ENCODE data around the gene CHST12.

Gene CHST12

GRCh38 chr7:2431260-2431867, 28.0 kb downstream of the CHST12 start:
- Histone ChIP-seq H3K9me3 (ENCODE audit: control insufficient read depth, insufficient read depth, low read length) (no peaks in the 10 kb centered on the region), H3K79me2 (ENCODE audit: control insufficient read depth, low read length) (no peaks in the 10 kb centered on the region), H3K27me3 (ENCODE audit: control insufficient read depth, low read length) (no peaks in the 10 kb centered on the region), H3K36me3 (ENCODE audit: control insufficient read depth, low read length) (no peaks in the 10 kb centered on the region), H3K4me2 (ENCODE audit: low read length) (no peak overlapping the region), H3F3A (ENCODE audit: control insufficient read depth, insufficient read depth) (no peaks in the 10 kb centered on the region), H4K20me1 (ENCODE audit: control insufficient read depth, insufficient read depth, low read depth, low read length) (no peaks in the 10 kb centered on the region; the same call in 1 of the 2 replicates), H3K27ac (ENCODE audit: low read depth, low read length) (no peak overlapping the region), H3K4me3 (ENCODE audit: low read length) (no peak overlapping the region), H3K4me1 (ENCODE audit: control insufficient read depth, low read length) (no peaks in the 10 kb centered on the region), H3K9me2 (replicated peaks; ENCODE audit: control insufficient read depth, low read length) (no peaks in the 10 kb centered on the region)
- TF ChIP-seq EZH2phosphoT487 (IDR thresholded peaks at IDR 0.05; ENCODE audit: borderline replicate concordance, low read length) (no peak), CTCF (IDR thresholded peaks at IDR 0.05; ENCODE audit: low read depth, low read length, poor library complexity, severe bottlenecking) (peak; percentile 97)

- H3K36me3 ChIP-seq (ENCODE audit: control insufficient read depth, low read length), result no peaks in the 10 kb centered on the region
- no peak overlapping the region for H3K4me3 ChIP-seq (ENCODE audit: low read length)
- no peaks in the 10 kb centered on the region for H3K4me1 ChIP-seq (ENCODE audit: control insufficient read depth, low read length)
- H3K9me2 ChIP-seq (replicated peaks; ENCODE audit: control insufficient read depth, low read length), result no peaks in the 10 kb centered on the region
- no peaks in the 10 kb centered on the region for H3K9me3 ChIP-seq (ENCODE audit: control insufficient read depth, insufficient read depth, low read length)
- no peaks in the 10 kb centered on the region for H3K79me2 ChIP-seq (ENCODE audit: control insufficient read depth, low read length)
- no peak overlapping the region for H3K27ac ChIP-seq (ENCODE audit: low read depth, low read length)
- TF ChIP-seq EZH2phosphoT487 (IDR thresholded peaks at IDR 0.05; ENCODE audit: borderline replicate concordance, low read length) (no peak), CTCF (IDR thresholded peaks at IDR 0.05; ENCODE audit: low read depth, low read length, poor library complexity, severe bottlenecking) (no peak)
- H3K27me3 ChIP-seq (ENCODE audit: control insufficient read depth, low read length), result no peaks in the 10 kb centered on the region
- no peaks in the 10 kb centered on the region; the same call in 1 of the 2 replicates for H4K20me1 ChIP-seq (ENCODE audit: control insufficient read depth, insufficient read depth, low read depth, low read length)
- no peaks in the 10 kb centered on the region for H3F3A ChIP-seq (ENCODE audit: control insufficient read depth, insufficient read depth)
- no peak overlapping the region for H3K4me2 ChIP-seq (ENCODE audit: low read length)
Measured at GRCh38 chr7:2432910-2433712, 29.7 kb downstream of the CHST12 start.

GRCh38 chr7:2433713-2434550, 30.5 kb downstream of the CHST12 start:
- Histone ChIP-seq H3K9me3 (ENCODE audit: control insufficient read depth, insufficient read depth, low read length) (no peaks in the 10 kb centered on the region), H3K4me3 (ENCODE audit: low read length) (no peak overlapping the region), H3K36me3 (ENCODE audit: control insufficient read depth, low read length) (no peaks in the 10 kb centered on the region), H3K27me3 (ENCODE audit: control insufficient read depth, low read length) (no peaks in the 10 kb centered on the region), H3F3A (ENCODE audit: control insufficient read depth, insufficient read depth) (no peaks in the 10 kb centered on the region), H3K9me2 (replicated peaks; ENCODE audit: control insufficient read depth, low read length) (no peaks in the 10 kb centered on the region), H3K79me2 (ENCODE audit: control insufficient read depth, low read length) (no peaks in the 10 kb centered on the region), H3K4me2 (ENCODE audit: low read length) (no peak overlapping the region), H4K20me1 (ENCODE audit: control insufficient read depth, insufficient read depth, low read depth, low read length) (peaks cover 5% of the 10 kb centered on the region; the same call in 1 of the 2 replicates), H3K4me1 (ENCODE audit: control insufficient read depth, low read length) (no peaks in the 10 kb centered on the region), H3K27ac (ENCODE audit: low read depth, low read length) (no peak overlapping the region)
- TF ChIP-seq CTCF (IDR thresholded peaks at IDR 0.05; ENCODE audit: low read depth, low read length, poor library complexity, severe bottlenecking) (no peak), EZH2phosphoT487 (IDR thresholded peaks at IDR 0.05; ENCODE audit: borderline replicate concordance, low read length) (no peak)
